ENCODE data around the gene LMNB1. TPM values are rescaled to one million over a fixed set of nuclear protein-coding genes. Genes with fewer than 3 reads are reported as not detected.

The LMNB1 gene
- total RNA-seq, 1 experiment from 2014 or later: 211 TPM

- no peaks in the 10 kb centered on the region for H3K79me1 ChIP-seq (ENCODE audit: insufficient read depth, low read depth, low read length, poor library complexity, severe bottlenecking)
- no peaks in the 10 kb centered on the region for H3K27me3 ChIP-seq (ENCODE audit: insufficient read depth, low read length)
- Mint-ChIP-seq H3K27me3 (ENCODE audit: low read depth) (no peaks in the 10 kb centered on the region), H3K4me1 (peaks cover 41 to 51% of the 10 kb centered on the region in 2 experiments), H3K4me3 (no peak overlapping the region), H3K36me3 (ENCODE audit: insufficient read depth in 1 of 3, low read depth in 3 of 3) (peaks cover 24 to 30% (median 24%) of the 10 kb centered on the region in 3 experiments), H3K27ac (peak overlapping the region; percentile 62 to 94 (median 78); a peak in 4 of 7 replicates), H3K9me3 (peaks cover 3 to 8% of the 10 kb centered on the region in 2 experiments; a peak in 1 of 5 replicates)
- no peak overlapping the region for H3K27ac ChIP-seq (ENCODE audit: insufficient read length, low read depth, low read length)
- H4K20me1 ChIP-seq (ENCODE audit: control insufficient read depth, insufficient read depth, insufficient read length): no peaks in the 10 kb centered on the region
- peaks cover 17% of the 10 kb centered on the region for H3K4me1 ChIP-seq (ENCODE audit: insufficient read depth, low read length)
- no peak overlapping the region for H2AK5ac ChIP-seq (ENCODE audit: insufficient read length, low read length)
- H4K5ac ChIP-seq (ENCODE audit: insufficient read length, low read depth, low read length): no peak overlapping the region
- H2BK15ac ChIP-seq (ENCODE audit: low read depth, low read length): no peak overlapping the region
- H3K9me3 ChIP-seq (ENCODE audit: control insufficient read depth, low read depth, low read length): no peaks in the 10 kb centered on the region
- H4K91ac ChIP-seq (ENCODE audit: insufficient read length, low read depth, low read length): no peak overlapping the region
- no peak overlapping the region for H2BK120ac ChIP-seq (ENCODE audit: low read depth, low read length, poor library complexity, severe bottlenecking)
- no peak overlapping the region for H3K4ac ChIP-seq (ENCODE audit: low read depth, low read length)
- H3K18ac ChIP-seq (ENCODE audit: insufficient read length, low read depth, low read length): no peak overlapping the region
- no peak overlapping the region for H3K9ac ChIP-seq (ENCODE audit: extremely low read depth, insufficient read length, low read length)
- H4K8ac ChIP-seq (replicated peaks; ENCODE audit: insufficient read length, low read depth, low read length): no peak overlapping the region
- no peak overlapping the region for H2BK20ac ChIP-seq (ENCODE audit: low read depth, low read length, poor library complexity, severe bottlenecking)
- no peak overlapping the region for H2BK5ac ChIP-seq (ENCODE audit: insufficient read length, low read length)
- no peaks in the 10 kb centered on the region for H3K79me2 ChIP-seq (ENCODE audit: insufficient read depth, low read length)
- TF ChIP-seq CTCF (conservative IDR thresholded peaks at IDR 0.05): no peak
- no peak overlapping the region for H3T11ph ChIP-seq (ENCODE audit: low read length)
- H3K23me2 ChIP-seq (ENCODE audit: insufficient read length, low read depth, low read length, poor library complexity, severe bottlenecking): no peaks in the 10 kb centered on the region
- no peak overlapping the region for H3K23ac ChIP-seq (ENCODE audit: insufficient read length, low read depth, low read length)
- WGBS (ENCODE audit: extremely low coverage, insufficient read length, low lambda C conversion rate): no CpG with 5 or more reads among the region's 4 CpGs
- no peak overlapping the region for H2AFZ ChIP-seq (ENCODE audit: low read length)
- H2BK12ac ChIP-seq (ENCODE audit: insufficient read length, low read depth, low read length): no peak overlapping the region
- no peak overlapping the region for H3K56ac ChIP-seq (ENCODE audit: insufficient read length, low read depth, low read length)
- H3K4me2 ChIP-seq (ENCODE audit: insufficient read depth, insufficient read length, low read length): no peak overlapping the region
- no peak overlapping the region for H3K14ac ChIP-seq (ENCODE audit: insufficient read depth, low read length)
- DNase-seq: no peak
These were observed 75.2 kb downstream of the LMNB1 start for GRCh38 chr5:126852091-126852571.

Measured in H9 (cell line).